Activated CD8-positive, alpha-beta memory T cell treated with anti-CD3 and anti-CD28 coated beads, Interleukin-2, amount 50 U/mL, for 24 hours (primary cell): ENCODE results near the gene C16orf95.
"Not testable (repeated sequence)": the region's sequence is repeated elsewhere in the genome, so short reads cannot be mapped to it uniquely, and the experiment has no call there.

Experiments
- DNase-seq: peaks from one replicate; pipeline ENCODE4 v3.0.0-alpha.2; 2020; ENCODE audit errors: extremely low read depth

The C16orf95 gene

DNA sequence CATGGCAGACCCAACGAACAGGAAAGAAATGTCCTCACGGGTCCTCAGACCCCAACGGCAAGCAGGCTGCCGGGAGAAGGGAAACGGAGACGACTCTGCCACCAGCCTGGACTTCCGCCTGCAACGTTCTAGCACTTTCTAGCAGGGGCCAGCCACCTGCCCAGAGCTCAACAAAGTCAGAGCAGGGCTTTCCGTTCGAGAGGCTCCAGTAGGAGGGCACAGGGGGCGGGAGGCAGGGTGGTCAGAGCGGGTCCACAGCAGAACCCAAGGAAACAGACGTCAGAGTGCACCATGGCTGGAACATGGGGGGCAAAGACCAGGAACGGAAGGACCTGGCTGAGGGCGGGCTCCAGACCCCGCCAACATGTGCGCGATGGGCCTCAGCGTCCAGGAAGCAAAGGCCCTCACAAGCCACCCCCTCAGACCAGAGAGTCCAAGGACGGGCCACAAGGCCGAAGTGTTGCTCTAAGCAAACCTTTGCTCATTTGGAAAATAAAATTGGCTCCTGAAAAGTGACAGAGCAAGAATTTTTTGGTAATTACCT is 29.4 kb upstream of the C16orf95 start:
- DNase-seq, result no peak

DNA sequence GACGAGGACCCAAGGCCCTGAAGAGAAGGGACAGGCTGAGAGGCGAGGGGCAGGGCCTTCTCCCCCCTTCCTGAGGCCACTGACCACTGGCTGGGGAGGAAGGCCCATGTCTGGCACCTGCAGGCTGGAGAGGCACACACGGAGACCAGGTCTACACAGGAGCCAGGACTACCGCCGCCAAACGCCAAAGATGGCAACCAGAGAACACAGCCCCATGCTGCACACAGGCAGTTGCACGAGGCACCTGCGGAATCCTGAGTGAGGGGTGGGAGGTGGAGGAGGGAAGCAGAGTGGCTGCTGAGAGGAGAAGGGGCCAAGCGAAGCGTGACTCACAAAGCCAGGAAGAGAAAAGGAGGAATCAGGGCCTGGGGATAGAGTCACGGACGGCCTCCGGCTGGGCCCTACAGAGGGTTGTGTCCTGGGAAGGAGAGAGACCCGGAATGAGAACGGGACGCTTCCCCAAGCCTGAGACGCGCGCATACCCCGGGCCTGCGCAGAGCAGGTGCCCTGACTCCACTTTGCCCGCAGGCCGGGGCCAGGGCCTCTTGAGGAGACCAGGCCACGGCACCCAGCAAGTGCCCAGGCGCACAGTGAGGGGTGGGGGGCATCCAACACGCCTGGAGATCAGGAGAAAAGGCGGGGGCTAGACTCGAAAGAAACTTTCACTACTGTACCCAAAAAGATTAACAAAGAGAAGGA is 28.7 kb upstream of the C16orf95 start:
- no peak for DNase-seq

DNA sequence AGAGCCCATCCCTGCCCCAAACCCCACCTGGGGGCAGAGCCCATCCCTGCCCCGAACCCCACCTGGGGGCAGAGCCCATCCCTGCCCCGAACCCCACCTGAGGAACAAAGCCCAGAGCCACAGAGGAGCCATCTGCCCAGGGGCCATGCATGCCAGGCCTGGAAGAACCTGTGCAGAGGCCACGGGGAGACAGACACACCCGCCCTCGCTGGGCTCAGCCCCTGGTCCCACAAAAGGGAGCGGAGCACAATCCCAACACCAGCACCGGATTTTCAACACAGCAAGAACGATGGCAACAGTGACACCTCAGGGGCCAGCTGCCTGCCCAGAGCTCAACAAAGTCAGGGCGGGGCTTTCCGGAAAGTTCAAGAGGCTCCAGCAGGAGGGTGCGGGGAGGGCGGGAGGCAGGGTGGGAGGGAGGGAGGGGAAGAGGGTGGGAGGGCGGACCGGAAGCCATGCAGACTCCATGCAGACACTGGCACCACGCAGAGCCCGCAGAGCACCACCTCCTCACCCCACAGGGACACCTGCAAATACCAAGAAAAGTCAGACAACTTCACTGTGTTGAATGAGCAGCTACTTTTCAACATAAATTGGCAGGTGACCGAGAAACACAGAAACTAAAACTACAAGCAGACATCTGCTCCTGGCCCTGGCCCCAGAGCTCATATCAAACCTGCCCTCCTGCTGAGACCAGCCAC is 27.9 kb upstream of the C16orf95 start:
- DNase-seq, result peak; percentile 5

DNA sequence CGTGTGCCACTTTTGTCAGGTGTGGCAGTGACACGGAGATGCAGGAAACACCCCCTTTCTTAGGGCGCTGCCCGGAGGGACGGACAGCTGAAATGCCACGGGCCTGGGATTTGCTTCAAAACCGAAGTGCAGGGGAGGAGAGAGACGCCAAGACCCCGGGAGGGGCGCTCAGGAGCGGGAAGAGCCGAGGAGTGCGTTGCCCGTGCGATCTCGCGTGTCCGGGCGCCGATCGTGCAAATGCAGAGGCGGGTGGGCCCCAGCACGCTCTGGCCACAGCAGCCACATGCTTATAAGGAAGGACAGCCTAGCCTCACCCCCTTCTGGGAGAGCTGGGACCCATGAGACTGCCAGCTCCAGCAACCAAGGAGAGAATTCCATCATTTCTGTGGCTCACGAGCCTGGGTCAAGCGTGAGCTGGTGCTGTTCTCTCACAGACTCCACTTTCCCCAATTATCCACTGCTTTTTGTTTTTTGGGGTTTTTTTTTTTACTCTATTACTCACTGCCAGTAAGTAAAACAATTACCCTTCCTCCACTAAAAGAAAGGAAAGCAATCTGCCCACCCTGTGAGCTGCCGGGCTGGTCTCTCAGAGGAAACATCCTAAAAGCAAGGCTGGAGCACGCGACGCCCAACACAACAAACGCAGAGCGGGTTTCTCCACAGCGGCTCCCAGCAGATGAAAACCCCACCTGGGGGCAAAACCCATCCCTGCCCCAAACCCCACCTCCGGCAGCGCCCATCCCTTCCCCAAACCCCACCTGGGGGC is 27.2 kb upstream of the C16orf95 start:
- DNase-seq, result no peak

DNA sequence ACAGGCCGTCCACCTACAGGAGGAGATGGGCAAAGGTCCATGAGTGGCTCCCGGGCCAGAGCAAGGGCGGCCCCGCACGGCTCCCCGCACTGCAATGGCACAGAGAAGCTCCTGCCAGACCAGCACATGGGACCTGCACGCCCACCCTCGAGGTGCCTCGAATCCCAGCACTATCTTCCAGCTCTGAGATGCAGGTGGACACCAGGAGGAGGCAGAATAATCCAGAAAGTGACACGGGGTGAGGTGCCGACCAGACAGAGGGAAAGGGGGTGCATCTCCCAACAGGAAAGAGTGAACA is 26.5 kb upstream of the C16orf95 start:
- DNase-seq, result no peak

DNA sequence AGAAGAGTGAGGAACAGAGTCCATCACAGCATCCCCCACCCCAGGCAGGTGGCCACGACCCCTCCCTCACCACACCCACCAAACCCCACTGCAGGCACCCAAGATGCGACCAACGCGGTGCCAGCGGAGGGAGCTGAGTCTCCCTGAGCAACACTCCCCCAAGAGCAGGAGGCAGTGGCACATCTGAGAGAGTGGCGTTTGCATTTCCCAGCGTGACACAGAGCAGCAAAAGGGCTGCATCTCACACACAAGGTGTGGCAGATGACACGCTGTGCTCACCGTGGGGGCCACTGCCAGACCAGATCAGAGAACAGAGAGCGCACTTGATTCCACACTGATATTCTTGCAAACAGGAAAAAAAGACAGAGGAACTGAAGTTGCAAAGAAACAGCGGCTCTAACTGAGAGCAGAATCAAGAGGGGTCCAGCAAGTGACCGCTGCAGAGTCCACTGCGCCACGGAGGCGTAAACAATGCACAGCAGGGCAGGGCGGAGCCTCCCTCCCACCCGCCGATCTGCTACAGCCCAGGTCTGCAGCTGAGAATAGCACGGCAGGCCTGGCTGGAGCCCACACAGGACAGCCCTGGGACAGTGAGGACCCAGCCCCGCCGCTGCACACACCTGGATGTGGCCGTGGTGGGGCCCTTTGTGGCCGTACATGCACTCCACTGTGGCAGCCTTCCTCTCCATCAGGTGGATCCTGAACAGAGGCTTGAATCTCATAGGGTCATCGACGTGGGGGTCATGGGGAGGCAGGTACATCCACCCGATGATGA is 26.0 kb upstream of the C16orf95 start:
- no peak for DNase-seq

DNA sequence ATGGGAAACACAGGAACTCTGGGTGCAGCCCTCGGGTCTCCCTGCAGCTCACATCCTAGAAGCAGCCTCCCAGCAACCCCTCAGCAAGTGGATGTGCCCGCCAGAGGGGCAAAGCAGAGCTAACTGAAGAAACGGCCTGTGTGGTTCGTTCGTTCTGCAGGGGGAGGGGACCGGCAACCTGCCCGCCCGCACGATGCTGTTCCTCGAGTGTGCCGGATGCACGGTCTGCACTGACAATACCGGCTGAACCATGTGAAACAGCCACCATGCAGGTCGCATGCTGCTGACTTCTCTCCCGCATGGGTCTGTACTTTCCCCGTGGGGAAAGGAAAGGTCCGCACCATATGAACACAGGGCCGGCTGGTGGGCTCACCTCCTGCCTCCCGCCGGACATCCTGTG is 25.3 kb upstream of the C16orf95 start:
- DNase-seq, result no peak

DNA sequence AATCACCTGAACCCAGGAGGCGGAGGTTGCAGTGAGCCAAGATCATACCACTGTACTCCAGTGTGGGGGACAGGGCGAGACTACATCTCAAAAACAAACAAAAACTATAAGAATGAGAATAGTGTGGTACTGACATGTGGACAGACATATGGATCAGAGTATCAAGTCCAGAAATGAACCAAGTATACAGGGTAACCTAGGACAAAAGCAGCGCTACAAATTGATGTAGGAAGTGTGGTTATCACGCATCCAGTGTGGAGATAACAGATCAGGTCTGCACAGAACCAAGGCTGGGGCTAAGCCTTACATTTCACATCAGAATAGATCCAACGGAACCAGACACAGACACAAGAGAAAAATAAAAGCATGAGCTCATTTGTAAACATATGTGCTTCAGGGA is 23.0 kb upstream of the C16orf95 start:
- DNase-seq, result no peak

DNA sequence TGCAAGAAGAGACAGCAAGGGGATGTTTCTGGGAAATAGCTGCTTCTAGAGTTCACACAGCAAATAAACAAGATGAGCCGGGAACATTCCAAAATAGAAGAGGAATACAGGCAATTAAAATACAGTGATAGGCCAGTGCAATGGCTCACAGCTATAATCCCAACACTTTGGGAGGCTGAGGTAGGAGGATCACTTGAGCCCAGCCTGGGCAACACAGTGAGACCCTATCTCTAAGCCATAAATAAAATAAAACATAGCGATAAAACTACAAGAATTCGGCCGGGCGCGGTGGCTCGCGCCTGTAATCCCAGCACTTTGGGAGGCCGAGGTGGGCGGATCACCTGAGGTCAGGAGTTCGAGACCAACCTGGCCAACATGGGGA is 22.5 kb upstream of the C16orf95 start:
- not testable (repeated sequence) for DNase-seq

DNA sequence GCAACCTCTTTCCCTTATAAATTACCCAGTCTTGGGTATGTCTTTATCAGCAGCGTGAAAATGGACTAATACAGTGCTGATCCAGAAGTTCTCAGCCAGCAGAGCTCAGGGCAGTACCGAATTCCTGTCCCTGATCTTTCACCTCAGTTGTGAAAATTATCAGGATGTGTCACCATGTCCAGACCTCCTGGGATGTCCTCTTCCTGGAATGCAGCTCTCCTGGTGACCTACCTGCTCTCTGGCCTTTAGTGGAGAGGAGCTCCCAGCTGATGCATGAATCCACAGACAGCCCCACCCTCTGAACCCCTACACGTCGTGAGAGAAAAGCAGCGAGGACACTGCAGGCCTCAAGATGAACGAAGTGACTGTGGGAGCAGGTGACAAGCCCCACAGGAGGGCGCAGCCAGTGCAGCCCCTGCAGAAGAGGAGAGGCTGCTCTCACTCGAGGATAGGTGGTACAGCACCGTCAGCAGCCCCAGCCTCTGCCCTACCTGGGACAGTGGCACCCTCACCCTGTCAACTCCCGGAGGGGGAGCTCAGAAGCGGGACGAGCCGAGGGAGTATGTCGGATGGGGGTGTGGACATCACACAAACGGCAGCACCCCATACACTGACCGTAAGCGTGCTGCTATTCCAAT is 22.0 kb upstream of the C16orf95 start:
- no peak for DNase-seq

DNA sequence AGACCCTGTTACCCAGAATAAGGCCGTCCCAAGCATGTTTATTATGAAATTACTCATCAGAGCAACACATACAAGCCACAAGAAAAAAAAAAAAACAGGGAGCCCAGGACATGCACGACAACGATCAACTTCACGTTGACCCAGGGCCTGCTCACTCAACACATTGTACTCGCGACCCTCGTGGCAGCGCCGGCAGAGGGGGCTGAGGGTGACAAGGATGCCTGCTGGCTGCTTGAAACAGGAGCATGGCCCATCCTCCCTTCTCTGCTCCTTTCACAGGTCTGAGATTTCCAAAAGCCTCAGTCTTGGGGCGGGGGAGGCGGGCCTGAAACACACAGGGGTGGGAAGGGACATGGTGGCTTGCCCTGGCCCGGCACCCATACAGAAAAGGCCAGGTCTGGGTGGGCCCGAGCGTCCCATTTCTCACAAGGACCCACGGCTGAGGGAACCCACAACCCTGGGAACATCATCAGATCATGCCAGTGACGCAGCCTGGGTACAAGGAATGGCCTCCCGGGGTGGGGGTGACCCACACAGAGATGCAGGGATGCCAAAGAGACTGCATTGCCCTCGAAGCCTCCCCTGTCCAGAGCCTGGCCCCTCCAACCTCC is 21.1 kb upstream of the C16orf95 start:
- DNase-seq, result no peak

DNA sequence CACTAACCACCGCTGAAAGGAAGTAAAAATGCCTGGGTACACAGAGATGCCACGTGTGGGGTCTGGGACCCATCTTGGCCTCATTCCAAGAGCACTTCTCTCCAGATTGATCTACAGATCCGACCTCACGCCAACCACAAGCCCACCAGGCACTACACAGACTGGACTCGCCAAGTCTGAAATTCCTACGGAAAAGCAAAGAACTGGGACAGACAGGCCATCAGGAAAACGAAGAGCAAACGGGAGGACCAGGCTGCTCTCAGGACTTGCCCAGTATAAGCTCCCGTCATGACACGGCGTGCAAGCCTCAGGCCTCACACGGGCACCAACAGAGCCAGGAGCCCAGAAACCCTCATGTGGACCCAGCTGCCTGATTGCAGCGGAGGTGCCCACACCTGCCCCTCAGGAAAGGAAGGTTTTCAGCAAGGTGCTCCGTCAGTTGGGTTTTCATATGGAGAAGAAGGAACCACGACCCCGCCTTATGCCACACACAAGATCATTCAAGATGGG is 20.1 kb upstream of the C16orf95 start:
- DNase-seq, result no peak

DNA sequence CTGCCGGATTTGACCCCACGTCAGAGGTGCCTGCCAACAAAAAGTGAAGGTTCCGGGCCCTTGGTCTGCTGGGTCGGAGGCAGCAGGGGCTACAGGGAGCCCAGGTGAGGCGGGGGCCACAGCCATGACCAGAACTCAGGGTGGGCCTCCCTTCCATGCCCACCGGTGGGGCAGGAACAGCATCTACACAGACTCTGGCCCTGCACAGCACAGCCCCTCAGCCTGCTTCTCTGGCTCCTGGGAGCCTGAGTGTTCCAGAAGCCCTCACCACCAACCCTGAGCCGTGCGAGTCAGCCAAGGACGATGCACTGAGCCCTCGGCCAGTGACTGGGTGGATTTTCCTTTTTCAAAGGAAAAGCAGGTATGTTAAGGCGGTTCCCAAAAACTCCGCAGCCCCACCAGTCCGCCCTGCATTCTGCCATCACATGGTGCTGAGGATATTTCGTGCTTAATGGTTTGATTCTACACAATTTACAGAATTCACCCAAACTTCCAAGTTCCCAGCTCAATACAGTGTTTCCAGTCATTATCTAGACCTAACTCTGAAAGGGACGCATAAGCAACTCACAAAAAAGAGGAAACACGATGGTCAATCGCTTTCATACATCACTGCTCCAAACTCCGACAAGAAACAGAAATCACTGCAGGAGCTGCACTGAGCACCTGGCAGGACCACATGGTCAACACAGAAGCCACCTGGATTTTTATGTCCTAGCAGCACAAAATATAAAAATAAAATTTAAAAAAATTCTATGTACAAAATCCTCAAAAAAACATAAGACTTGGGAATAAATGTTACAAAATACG is 19.4 kb upstream of the C16orf95 start:
- no peak for DNase-seq

DNA sequence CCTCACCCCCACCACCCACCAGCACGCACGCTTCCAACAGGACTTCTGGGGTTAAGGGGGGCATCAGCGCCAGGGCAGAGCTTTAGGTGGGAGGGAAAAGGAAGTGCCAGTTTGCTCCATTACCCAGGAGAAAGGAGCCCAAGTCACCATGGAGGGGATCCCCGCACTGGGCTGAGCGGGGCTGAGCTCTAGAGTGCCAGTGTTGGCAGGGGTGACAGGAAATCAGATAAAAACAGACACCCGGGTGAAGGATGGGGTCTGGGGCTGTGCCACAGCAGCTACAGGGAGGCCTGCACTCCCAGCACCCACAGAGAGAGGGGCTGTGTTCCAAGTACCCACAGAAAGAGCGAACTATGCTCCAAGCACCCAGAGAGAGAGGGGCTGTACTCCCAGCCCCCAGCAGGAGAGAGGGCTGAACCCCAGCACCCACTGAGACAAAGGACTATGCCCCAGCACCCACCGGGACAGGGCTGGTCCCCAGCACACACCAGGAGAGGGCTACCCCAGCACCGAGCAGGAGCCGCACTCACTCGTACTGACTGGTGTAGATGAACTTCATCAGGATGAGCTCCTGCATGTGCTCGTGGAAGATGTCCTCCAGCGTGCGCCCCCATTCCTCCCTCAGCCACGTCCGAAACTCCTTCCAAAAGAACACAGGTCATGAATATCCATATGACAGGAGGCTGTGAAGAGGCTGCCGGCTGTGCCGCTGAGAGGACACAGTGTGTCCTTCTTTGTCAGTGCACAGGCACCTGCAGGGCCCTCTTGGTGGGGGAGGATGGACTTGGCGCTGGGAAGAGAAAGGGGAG is 18.6 kb upstream of the C16orf95 start:
- no peak for DNase-seq

DNA sequence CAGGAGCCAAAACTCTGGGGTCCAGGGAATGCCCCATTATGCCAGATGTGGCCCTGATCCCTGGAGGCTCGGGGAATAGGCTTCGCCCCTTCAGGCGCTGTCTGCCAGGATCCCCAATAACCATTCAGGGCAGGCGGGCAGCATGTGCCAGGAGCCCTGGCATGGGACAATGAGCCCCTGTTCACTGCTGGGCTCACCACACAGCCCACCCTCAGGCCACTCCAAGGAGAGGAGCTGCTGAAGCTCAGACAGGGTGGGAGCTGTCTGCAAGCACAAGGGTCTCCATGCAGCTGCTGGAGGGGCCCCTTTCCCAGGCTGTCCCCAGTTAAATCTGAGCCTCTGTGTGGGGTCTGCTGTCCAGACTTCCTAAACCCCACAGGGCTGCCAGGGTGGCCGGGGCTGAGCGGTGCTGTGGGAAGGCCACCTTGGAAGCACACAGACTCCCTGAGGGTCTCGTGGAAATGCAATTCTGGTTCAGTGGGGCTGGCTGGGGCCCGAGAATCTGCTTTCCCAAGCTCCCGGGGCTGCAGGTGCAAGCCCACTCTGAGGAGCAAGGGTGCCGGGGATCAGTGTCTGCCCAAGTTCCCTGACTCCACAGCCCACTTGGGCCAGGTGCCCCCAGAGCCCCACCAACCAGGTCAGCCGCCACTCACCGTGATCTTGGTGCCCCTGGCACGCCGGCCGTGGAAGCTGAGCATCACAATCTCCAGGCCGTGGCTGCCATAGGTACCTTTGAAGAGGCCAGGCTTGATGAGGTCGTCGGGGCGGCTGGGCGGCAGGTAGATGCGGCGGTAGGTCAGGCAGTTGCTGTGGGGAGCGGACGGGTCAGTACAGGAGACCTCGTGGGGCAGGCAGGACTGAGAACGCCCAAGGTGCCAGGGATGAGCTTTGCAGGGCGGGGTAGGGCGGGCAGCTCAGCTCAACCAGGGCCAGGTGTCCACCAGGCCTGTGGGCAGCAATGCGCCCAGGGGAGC is 17.7 kb upstream of the C16orf95 start:
- DNase-seq, result no peak

DNA sequence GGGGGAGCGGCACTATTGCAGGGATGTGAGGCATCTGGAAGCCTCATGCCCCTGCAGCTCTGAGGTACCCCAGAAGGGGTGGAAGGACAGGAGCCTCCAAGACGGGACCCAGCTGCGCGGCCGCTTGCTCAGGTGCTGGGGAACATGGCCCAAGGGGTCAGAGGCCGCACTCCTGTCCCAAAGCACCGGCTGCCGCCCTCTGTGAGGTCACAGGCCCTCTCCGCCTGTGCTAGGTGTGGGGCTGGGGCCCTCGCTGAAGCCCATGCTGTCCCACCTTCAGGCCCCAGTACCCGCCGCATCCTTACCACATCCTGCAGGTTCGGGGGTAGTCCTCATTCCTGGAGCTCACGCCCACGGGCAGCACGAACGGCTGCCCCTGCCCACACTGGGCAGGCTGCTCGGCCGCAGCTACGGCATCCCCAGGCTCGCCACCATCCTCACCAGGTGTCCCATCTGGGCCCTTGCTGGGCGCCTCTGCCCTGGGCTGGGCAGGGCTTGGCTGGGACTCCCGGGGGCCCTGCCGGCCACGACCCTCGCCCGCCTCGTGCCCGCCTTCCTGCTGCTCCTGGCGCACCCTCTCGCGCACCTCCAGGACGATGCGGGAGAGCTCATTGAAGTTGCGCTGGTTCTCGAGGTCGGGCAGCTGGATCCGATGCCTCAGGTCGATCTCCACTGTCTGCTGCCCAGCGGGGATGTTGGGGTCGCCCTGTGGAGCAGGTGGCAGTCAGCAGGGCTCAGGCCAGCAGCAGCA is 16.6 kb upstream of the C16orf95 start:
- DNase-seq, result no peak

DNA sequence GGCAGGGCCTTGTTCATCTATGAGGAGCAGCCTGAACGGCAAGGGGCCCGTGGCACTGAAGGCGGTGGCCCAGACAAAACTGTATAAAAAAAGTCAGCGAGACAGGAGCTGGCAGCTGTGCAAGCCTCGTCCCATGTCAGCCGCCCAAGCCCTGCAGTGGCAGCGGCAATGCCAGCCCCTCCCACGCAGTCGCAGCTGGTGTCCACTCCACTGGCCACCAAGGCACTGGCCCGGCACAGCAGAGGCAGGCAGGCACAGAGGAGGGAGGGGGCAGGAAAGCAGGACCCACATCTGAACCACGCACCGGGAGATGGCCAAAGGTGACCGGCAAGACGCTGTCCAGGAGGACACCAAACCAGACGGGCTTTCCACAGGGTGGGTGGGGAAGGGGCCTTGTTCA is 15.9 kb upstream of the C16orf95 start:
- no peak for DNase-seq
